Ovary (tissue), 3 donors: Measurements from ENCODE around the gene KIAA1217.

ENCODE experiments used
- CTCF ChIP-seq, 3 donors: fragments of 450-650 bp in 2 of 3; fragments of 200-600 bp in 1 of 3; IDR thresholded peaks; one replicate each; pipeline versions ENCODE4 v1.5.1 to v1.8.0; 2016 to 2022; ENCODE audit warnings: antibody characterized with exemption in 3 of 3, mild to moderate bottlenecking in 1 of 3
- POLR2A ChIP-seq: fragments of 450-650 bp; IDR thresholded peaks from one replicate; pipeline ENCODE4 v1.6.1; 2017; ENCODE audit warnings: antibody characterized with exemption, mild to moderate bottlenecking, moderate library complexity
- donor health status: DM: no; HTN: no; CAD: no.

- no peak for TF ChIP-seq CTCF (IDR thresholded peaks at IDR 0.05)
- TF ChIP-seq POLR2A = no peak
Measured at GRCh38 chr10:24479806-24480205, 270.9 kb downstream of the KIAA1217 start.
